HG02759 (cell line): ENCODE results near the gene OAS3.
"Not testable (repeated sequence)": the region's sequence is repeated elsewhere in the genome, so short reads cannot be mapped to it uniquely, and the experiment has no call there.

ENCODE experiments used
- ATAC-seq: cut with Tn5 transposase; IDR thresholded peaks from one replicate; pipeline ENCODE4 v1.9.1; 2021; ENCODE audit warnings: mild to moderate bottlenecking, moderate library complexity; ENCODE audit not compliant: unreplicated experiment

Gene OAS3

GRCh38 chr12:112937741-112938719 is at the start of gene OAS3:
Gene OAS3, plus strand, starts transcription at chr12:112938474. Its CDS starts 57 bp downstream, at chr12:112938531.
- no peak for ATAC-seq

- ATAC-seq: no peak
These were observed 46.9 kb upstream of the OAS3 start for GRCh38 chr12:112891093-112892024.

GRCh38 chr12:112892856-112893255 is 45.4 kb upstream of the OAS3 start:
- ATAC-seq: no peak

- no peak for ATAC-seq
These were observed 44.1 kb upstream of the OAS3 start for GRCh38 chr12:112894128-112894527.

- ATAC-seq: no peak
These were observed 39.9 kb upstream of the OAS3 start for GRCh38 chr12:112898380-112898779.

- ATAC-seq: peak; percentile 43
These were observed 37.8 kb upstream of the OAS3 start for GRCh38 chr12:112900298-112901145.

GRCh38 chr12:112901271-112901670 is 37.0 kb upstream of the OAS3 start:
- ATAC-seq: no peak

- ATAC-seq: no peak
These were observed 33.7 kb upstream of the OAS3 start for GRCh38 chr12:112904571-112904970.

GRCh38 chr12:112905451-112906089 is 32.7 kb upstream of the OAS3 start:
- no peak for ATAC-seq

GRCh38 chr12:112906712-112907414 is 31.4 kb upstream of the OAS3 start, which contains the start of gene OAS1:
Gene OAS1, plus strand, starts transcription at chr12:112906962. Its CDS starts 78 bp downstream, at chr12:112907040.
- peak; percentile 77 for ATAC-seq

- peak; percentile 51 for ATAC-seq
These were observed 30.7 kb upstream of the OAS3 start for GRCh38 chr12:112907415-112908157.

GRCh38 chr12:112908548-112908947 is 29.7 kb upstream of the OAS3 start:
- no peak for ATAC-seq

GRCh38 chr12:112909693-112910092 is 28.6 kb upstream of the OAS3 start:
- ATAC-seq: no peak

GRCh38 chr12:112913038-112913688 is 25.1 kb upstream of the OAS3 start:
- ATAC-seq: no peak

GRCh38 chr12:112913888-112914287 is 24.4 kb upstream of the OAS3 start:
- not testable (repeated sequence) for ATAC-seq

- no peak for ATAC-seq
These were observed 22.0 kb upstream of the OAS3 start for GRCh38 chr12:112916270-112916669.

GRCh38 chr12:112919121-112919520 is 19.2 kb upstream of the OAS3 start:
- no peak for ATAC-seq

GRCh38 chr12:112924986-112925385 is 13.3 kb upstream of the OAS3 start:
- peak; percentile 79 for ATAC-seq
